ENCODE data around the gene BRINP2. TPM values are rescaled to one million over a fixed set of nuclear protein-coding genes. Genes with fewer than 3 reads are reported as not detected.

Gene BRINP2
- total RNA-seq, 1 experiment from 2014 or later: not detected

- H3K4me1 ChIP-seq (replicated peaks): no peaks in the 10 kb centered on the region
- no peaks in the 10 kb centered on the region for H3K36me3 ChIP-seq
- H3K9me3 ChIP-seq (replicated peaks): no peaks in the 10 kb centered on the region
- no peak overlapping the region for H3K4me3 ChIP-seq
- no peak for DNase-seq (ENCODE audit: low read depth in 1 of 2, low spot score in 2 of 2)
- H3K27ac ChIP-seq: no peak overlapping the region
- peaks cover 3% of the 10 kb centered on the region; the same call in 1 of the 2 replicates for H3K27me3 ChIP-seq (replicated peaks)
These were observed 112.2 kb downstream of the BRINP2 start for GRCh38 chr1:177282976-177283375.

GRCh38 chr1:177283380-177283779 lies 112.6 kb downstream of the BRINP2 start:
- no peak for DNase-seq (ENCODE audit: low read depth in 1 of 2, low spot score in 2 of 2)
- Histone ChIP-seq H3K27me3 (replicated peaks) (peaks cover 3% of the 10 kb centered on the region; the same call in 1 of the 2 replicates), H3K9me3 (replicated peaks) (no peaks in the 10 kb centered on the region), H3K4me3 (no peak overlapping the region), H3K36me3 (no peaks in the 10 kb centered on the region), H3K4me1 (replicated peaks) (no peaks in the 10 kb centered on the region), H3K27ac (no peak overlapping the region)

- H3K4me3 ChIP-seq: no peak overlapping the region
- no peaks in the 10 kb centered on the region for H3K9me3 ChIP-seq (replicated peaks)
- H3K4me1 ChIP-seq (replicated peaks): no peaks in the 10 kb centered on the region
- H3K27ac ChIP-seq: no peak overlapping the region
- H3K36me3 ChIP-seq: no peaks in the 10 kb centered on the region
- peaks cover 3% of the 10 kb centered on the region; the same call in 1 of the 2 replicates for H3K27me3 ChIP-seq (replicated peaks)
- no peak for DNase-seq (ENCODE audit: low read depth in 1 of 2, low spot score in 2 of 2)
These were observed 115.6 kb downstream of the BRINP2 start for GRCh38 chr1:177286396-177286795.

- Histone ChIP-seq H3K9me3 (replicated peaks) (no peaks in the 10 kb centered on the region), H3K36me3 (no peaks in the 10 kb centered on the region), H3K4me1 (replicated peaks) (no peaks in the 10 kb centered on the region), H3K4me3 (no peak overlapping the region), H3K27me3 (replicated peaks) (peaks cover 3% of the 10 kb centered on the region; the same call in 1 of the 2 replicates), H3K27ac (no peak overlapping the region)
- no peak for DNase-seq (ENCODE audit: low read depth in 1 of 2, low spot score in 2 of 2)
These were observed 116.5 kb downstream of the BRINP2 start for GRCh38 chr1:177287270-177287669.

- H3K27me3 ChIP-seq (replicated peaks): peaks cover 3% of the 10 kb centered on the region; the same call in 1 of the 2 replicates
- no peaks in the 10 kb centered on the region for H3K9me3 ChIP-seq (replicated peaks)
- no peak overlapping the region for H3K4me3 ChIP-seq
- DNase-seq (ENCODE audit: low read depth in 1 of 2, low spot score in 2 of 2): no peak
- H3K4me1 ChIP-seq (replicated peaks): no peaks in the 10 kb centered on the region
- H3K36me3 ChIP-seq: no peaks in the 10 kb centered on the region
- no peak overlapping the region for H3K27ac ChIP-seq
These were observed 117.2 kb downstream of the BRINP2 start for GRCh38 chr1:177287994-177288393.

GRCh38 chr1:177289532-177289931 lies 118.8 kb downstream of the BRINP2 start:
- Histone ChIP-seq H3K9me3 (replicated peaks) (no peaks in the 10 kb centered on the region), H3K27me3 (replicated peaks) (peaks cover 3% of the 10 kb centered on the region; the same call in 1 of the 2 replicates), H3K4me1 (replicated peaks) (no peaks in the 10 kb centered on the region), H3K27ac (no peak overlapping the region), H3K36me3 (no peaks in the 10 kb centered on the region), H3K4me3 (no peak overlapping the region)
- DNase-seq (ENCODE audit: low read depth in 1 of 2, low spot score in 2 of 2): no peak

- H3K27me3 ChIP-seq (replicated peaks): no peaks in the 10 kb centered on the region
- H3K27ac ChIP-seq: no peak overlapping the region
- no peak overlapping the region for H3K4me3 ChIP-seq
- no peak for DNase-seq (ENCODE audit: low read depth in 1 of 2, low spot score in 2 of 2)
- H3K4me1 ChIP-seq (replicated peaks): no peaks in the 10 kb centered on the region
- H3K36me3 ChIP-seq: no peaks in the 10 kb centered on the region
- H3K9me3 ChIP-seq (replicated peaks): no peaks in the 10 kb centered on the region
These were observed 129.7 kb downstream of the BRINP2 start for GRCh38 chr1:177300431-177300830.

- no peaks in the 10 kb centered on the region for H3K36me3 ChIP-seq
- no peaks in the 10 kb centered on the region for H3K9me3 ChIP-seq (replicated peaks)
- H3K27ac ChIP-seq: no peak overlapping the region
- H3K27me3 ChIP-seq (replicated peaks): no peaks in the 10 kb centered on the region
- H3K4me1 ChIP-seq (replicated peaks): no peaks in the 10 kb centered on the region
- DNase-seq (ENCODE audit: low read depth in 1 of 2, low spot score in 2 of 2): no peak
- H3K4me3 ChIP-seq: no peak overlapping the region
These were observed 130.8 kb downstream of the BRINP2 start for GRCh38 chr1:177301425-177302124.

GRCh38 chr1:177302357-177303044 lies 131.7 kb downstream of the BRINP2 start:
- H3K9me3 ChIP-seq (replicated peaks): no peaks in the 10 kb centered on the region
- no peaks in the 10 kb centered on the region for H3K27me3 ChIP-seq (replicated peaks)
- H3K4me1 ChIP-seq (replicated peaks): no peaks in the 10 kb centered on the region
- no peak overlapping the region for H3K4me3 ChIP-seq
- H3K27ac ChIP-seq: no peak overlapping the region
- DNase-seq (ENCODE audit: low read depth in 1 of 2, low spot score in 2 of 2): no peak
- no peaks in the 10 kb centered on the region for H3K36me3 ChIP-seq

GRCh38 chr1:177305040-177306018 lies 134.6 kb downstream of the BRINP2 start:
- Histone ChIP-seq H3K27me3 (replicated peaks) (no peaks in the 10 kb centered on the region), H3K27ac (no peak overlapping the region), H3K9me3 (replicated peaks) (no peaks in the 10 kb centered on the region), H3K4me1 (replicated peaks) (no peaks in the 10 kb centered on the region), H3K36me3 (no peaks in the 10 kb centered on the region), H3K4me3 (no peak overlapping the region)
- DNase-seq (ENCODE audit: low read depth in 1 of 2, low spot score in 2 of 2): no peak

- no peaks in the 10 kb centered on the region for H3K9me3 ChIP-seq (replicated peaks)
- H3K27me3 ChIP-seq (replicated peaks): no peaks in the 10 kb centered on the region
- no peak overlapping the region for H3K27ac ChIP-seq
- H3K36me3 ChIP-seq: no peaks in the 10 kb centered on the region
- no peak for DNase-seq (ENCODE audit: low read depth in 1 of 2, low spot score in 2 of 2)
- H3K4me1 ChIP-seq (replicated peaks): no peaks in the 10 kb centered on the region
- H3K4me3 ChIP-seq: no peak overlapping the region
These were observed 135.3 kb downstream of the BRINP2 start for GRCh38 chr1:177306019-177306415.

GRCh38 chr1:177306981-177307380 lies 136.2 kb downstream of the BRINP2 start:
- no peak for DNase-seq (ENCODE audit: low read depth in 1 of 2, low spot score in 2 of 2)
- no peaks in the 10 kb centered on the region for H3K36me3 ChIP-seq
- no peak overlapping the region for H3K4me3 ChIP-seq
- H3K4me1 ChIP-seq (replicated peaks): no peaks in the 10 kb centered on the region
- no peak overlapping the region for H3K27ac ChIP-seq
- no peaks in the 10 kb centered on the region for H3K9me3 ChIP-seq (replicated peaks)
- no peaks in the 10 kb centered on the region for H3K27me3 ChIP-seq (replicated peaks)

- Histone ChIP-seq H3K27ac (no peak overlapping the region), H3K27me3 (replicated peaks) (no peaks in the 10 kb centered on the region), H3K36me3 (no peaks in the 10 kb centered on the region), H3K9me3 (replicated peaks) (no peaks in the 10 kb centered on the region), H3K4me1 (replicated peaks) (no peaks in the 10 kb centered on the region), H3K4me3 (no peak overlapping the region)
- DNase-seq (ENCODE audit: low read depth in 1 of 2, low spot score in 2 of 2): no peak
These were observed 137.0 kb downstream of the BRINP2 start for GRCh38 chr1:177307771-177308170.
